Mucosa of descending colon (tissue), 3 donors: ENCODE results near the gene CDON. TPM values are rescaled to one million over a fixed set of nuclear protein-coding genes. Genes with fewer than 3 reads are reported as not detected.
A peak's percentile ranks its signal among the peaks of the same experiment; 100 is the strongest.

Experiments
- ATAC-seq: fragments of 200-7000 bp; cut with Tn5 transposase; one replicate; pipeline ENCODE4 v1.9.1; 2020; ENCODE audit warnings: mild to moderate bottlenecking, moderate library complexity
- DNase-seq, 3 donors: peaks; one replicate each; pipeline ENCODE4 v3.0.0-alpha.2; 2020
- H3K36me3 ChIP-seq: fragments of 200-600 bp; one replicate; pipeline ENCODE4 v1.8.0; 2021; ENCODE audit warnings: low read depth, mild to moderate bottlenecking
- H3K4me1 ChIP-seq: fragments of 200-600 bp; one replicate; pipeline ENCODE4 v1.8.0; 2021; ENCODE audit warnings: low read depth, mild to moderate bottlenecking
- H3K4me3 ChIP-seq: fragments of 200-600 bp; one replicate; pipeline ENCODE4 v1.8.0; 2021; ENCODE audit warnings: mild to moderate bottlenecking
- H3K9me3 ChIP-seq: fragments of 200-600 bp; one replicate; pipeline ENCODE4 v1.8.0; 2021; ENCODE audit warnings: mild to moderate bottlenecking
- CTCF ChIP-seq: fragments of 200-600 bp; IDR thresholded peaks from one replicate; pipeline ENCODE4 v1.8.0; 2022; ENCODE audit warnings: antibody characterized with exemption, mild to moderate bottlenecking
- intact Hi-C, 2 donors: fragments of 100-400 bp; cut with DNase I in 1 of 2; cut with micrococcal nuclease in 1 of 2; formaldehyde crosslinking; loops; one replicate each; pipeline versions ENCODE4 v1.11.0 to v1.11.1; 2022; cut with DNase I, micrococcal nuclease
- total RNA-seq, 3 donors: library from RNA; stranded (reverse); fragmentation: NEBNext Ultra II Directional in 2 of 3; extraction: Animal tissue kit (Norgen Biotek cat#: 25700) in 2 of 3; gene quantifications; one replicate each; pipeline versions ENCODE4 v1.2.1 to v1.2.4, GENCODE V29; 2021 to 2023
- donor health status: DM: no; HTN: no; CAD: no; lungs with moderate emphysema.
- donor health status: DM: no; HTN: no; CAD: no.
- donor health status: DM: no; HTN: yes; CAD: no.

Gene CDON
- total RNA-seq, 3 donors from 2014 or later, result 3.8 to 91.6 (median 6.6) TPM

DNA sequence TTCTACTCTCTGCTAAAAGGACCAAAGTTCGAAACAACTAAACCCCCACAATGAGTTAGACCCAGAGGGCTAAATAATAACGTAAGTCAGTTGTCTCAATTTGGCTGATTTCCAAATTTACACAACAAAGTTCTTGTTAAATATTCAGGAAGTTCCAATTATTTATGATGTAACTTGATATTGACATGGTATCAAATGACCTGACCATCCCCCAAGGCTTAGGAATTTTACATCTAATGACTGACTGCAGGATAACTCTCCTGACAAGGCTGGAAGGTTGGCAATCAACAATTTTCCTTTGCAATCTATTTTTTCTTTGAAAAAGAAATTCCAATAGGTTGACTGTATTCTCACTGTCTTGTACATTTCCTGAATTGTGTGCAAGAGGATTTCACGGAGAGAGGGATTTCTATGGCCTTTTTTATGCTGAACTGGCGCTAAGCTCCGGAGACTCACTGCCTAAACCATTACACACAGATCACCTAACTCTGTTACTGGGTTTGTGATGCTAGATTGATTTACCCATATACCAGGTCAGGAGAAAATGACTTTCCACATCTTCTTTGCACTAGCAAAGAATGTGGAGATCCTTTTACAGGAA is 9.6 kb upstream of the CDON start:
- no peak for TF ChIP-seq CTCF
- intact Hi-C loops, result no loop called here
- ATAC-seq, result no peak
- no peak for DNase-seq
- no peaks in the 10 kb centered on the region for H3K36me3 ChIP-seq
- H3K9me3 ChIP-seq, result no peaks in the 10 kb centered on the region
- no peak overlapping the region for H3K4me3 ChIP-seq
- H3K4me1 ChIP-seq, result no peaks in the 10 kb centered on the region

- no peaks in the 10 kb centered on the region for H3K9me3 ChIP-seq
- H3K36me3 ChIP-seq, result no peaks in the 10 kb centered on the region
- ATAC-seq (no peak), DNase-seq (no peak)
- intact Hi-C loops, result no loop called here
- TF ChIP-seq CTCF, result no peak
- peaks cover 5% of the 10 kb centered on the region for H3K4me1 ChIP-seq
- no peak overlapping the region for H3K4me3 ChIP-seq
These were observed 814 bp upstream of the CDON start for GRCh38 chr11:126063507-126063852.

- Histone ChIP-seq H3K36me3 (no peaks in the 10 kb centered on the region), H3K4me3 (peak overlapping the region; percentile 40), H3K4me1 (peaks cover 5% of the 10 kb centered on the region), H3K9me3 (no peaks in the 10 kb centered on the region)
- no peak for TF ChIP-seq CTCF
- intact Hi-C loops, result no loop called here
- ATAC-seq (no peak), DNase-seq (peak in 2 of 3 donors; percentile 40 to 65)
These were observed 673 bp downstream of the CDON start for GRCh38 chr11:126061707-126062678.

DNA sequence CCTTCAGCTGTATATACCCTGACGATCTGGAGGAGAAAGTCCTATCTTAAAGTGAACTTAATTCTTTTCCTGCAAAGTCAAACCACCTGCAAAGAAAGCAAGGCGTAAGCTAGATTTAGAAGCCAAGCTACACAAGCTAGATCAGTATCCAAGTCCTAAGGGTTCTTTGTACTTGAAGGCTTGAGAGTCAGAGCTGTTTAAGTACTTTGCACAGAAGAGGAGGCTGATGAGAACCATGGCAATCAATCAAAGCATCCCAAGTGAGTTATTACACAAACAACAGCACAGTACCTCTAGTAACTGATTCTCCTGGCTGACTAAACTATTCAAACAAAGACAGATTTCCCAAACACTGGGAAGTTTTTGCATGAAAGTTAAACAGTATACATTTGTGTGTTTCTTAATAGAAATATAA is 1.9 kb downstream of the CDON start:
- intact Hi-C loops, result no loop called here
- no peaks in the 10 kb centered on the region for H3K36me3 ChIP-seq
- peaks cover 5% of the 10 kb centered on the region for H3K4me1 ChIP-seq
- no peak for TF ChIP-seq CTCF
- DNase-seq (no peak), ATAC-seq (no peak)
- H3K9me3 ChIP-seq, result no peaks in the 10 kb centered on the region
- no peak overlapping the region for H3K4me3 ChIP-seq

- no peaks in the 10 kb centered on the region for H3K9me3 ChIP-seq
- intact Hi-C loops, result no loop called here
- ATAC-seq (no peak), DNase-seq (no peak)
- peaks cover 5% of the 10 kb centered on the region for H3K4me1 ChIP-seq
- no peaks in the 10 kb centered on the region for H3K36me3 ChIP-seq
- TF ChIP-seq CTCF, result no peak
- no peak overlapping the region for H3K4me3 ChIP-seq
These were observed 3.4 kb downstream of the CDON start for GRCh38 chr11:126059238-126059781.
